ENCODE results near the gene ID2. TPM values are rescaled to one million over a fixed set of nuclear protein-coding genes. Genes with fewer than 3 reads are reported as not detected.

ID2 gene
- total RNA-seq, 3 donors from 2014 or later (not counting 1 experiment from before 2014, with no cell fraction given) = 185 to 209 (median 191) TPM

- no peak overlapping the region for H3K27ac Mint-ChIP-seq
- WGBS (ENCODE audit: insufficient coverage) = 92% methylated on average over 7 of the region's 7 CpGs
- no peaks in the 10 kb centered on the region for H3K4me1 Mint-ChIP-seq
These were observed 18.0 kb downstream of the ID2 start for GRCh38 chr2:8699839-8700238.

GRCh38 chr2:8701681-8702379 is 20.0 kb downstream of the ID2 start:
- no peak overlapping the region for H3K4me3 ChIP-seq (ENCODE audit: low read length)
- WGBS (ENCODE audit: insufficient coverage) = 91% methylated on average over 13 of the region's 16 CpGs
- H3K4me1 Mint-ChIP-seq = no peaks in the 10 kb centered on the region
- no peak overlapping the region for H3K27ac Mint-ChIP-seq
- H3K27ac ChIP-seq (ENCODE audit: low read length) = no peak overlapping the region
- H3K27me3 Mint-ChIP-seq (ENCODE audit: low read depth in 2 of 2) = no peaks in the 10 kb centered on the region
- no peaks in the 10 kb centered on the region for H3K27me3 ChIP-seq (ENCODE audit: control insufficient read depth, insufficient read depth, low read length)
- no peaks in the 10 kb centered on the region for H3K36me3 ChIP-seq (ENCODE audit: control insufficient read depth, insufficient read depth, low read length)
- H3K9me3 ChIP-seq (ENCODE audit: control insufficient read depth, insufficient read depth, low read length) = no peaks in the 10 kb centered on the region
- DNase-seq (no peak), ATAC-seq (no peak)
- no peaks in the 10 kb centered on the region for H3K4me1 ChIP-seq (ENCODE audit: control insufficient read depth, insufficient read depth, low read length)
- no peaks in the 10 kb centered on the region for H3K36me3 Mint-ChIP-seq
- intact Hi-C loops (cut with micrococcal nuclease) = no loop called here
- H3K9me3 Mint-ChIP-seq = no peaks in the 10 kb centered on the region
- no peak for TF ChIP-seq CTCF (IDR thresholded peaks at IDR 0.05)
- H3K4me3 Mint-ChIP-seq = no peak overlapping the region

More at GRCh38 chr2:8699839-8700238, 18.0 kb downstream of the ID2 start:
- H3K9me3 Mint-ChIP-seq = no peaks in the 10 kb centered on the region
- H3K4me3 Mint-ChIP-seq = no peak overlapping the region
- H3K4me1 ChIP-seq (ENCODE audit: control insufficient read depth, insufficient read depth, low read length) = no peaks in the 10 kb centered on the region
- H3K27me3 ChIP-seq (ENCODE audit: control insufficient read depth, insufficient read depth, low read length) = no peaks in the 10 kb centered on the region
- no peaks in the 10 kb centered on the region for H3K36me3 ChIP-seq (ENCODE audit: control insufficient read depth, insufficient read depth, low read length)
- TF ChIP-seq CTCF (IDR thresholded peaks at IDR 0.05) = no peak
- no peaks in the 10 kb centered on the region for H3K27me3 Mint-ChIP-seq (ENCODE audit: low read depth in 2 of 2)
- no peak overlapping the region for H3K4me3 ChIP-seq (ENCODE audit: low read length)
- DNase-seq = no peak
- no peak overlapping the region for H3K27ac ChIP-seq (ENCODE audit: low read length)
- H3K36me3 Mint-ChIP-seq = no peaks in the 10 kb centered on the region
- no peaks in the 10 kb centered on the region for H3K9me3 ChIP-seq (ENCODE audit: control insufficient read depth, insufficient read depth, low read length)
- ATAC-seq = no peak
- intact Hi-C loops (cut with micrococcal nuclease) = no loop called here

GRCh38 chr2:8704906-8705305 is 23.1 kb downstream of the ID2 start:
- Mint-ChIP-seq H3K4me3 (no peak overlapping the region), H3K4me1 (no peaks in the 10 kb centered on the region), H3K27me3 (ENCODE audit: low read depth in 2 of 2) (no peaks in the 10 kb centered on the region), H3K9me3 (no peaks in the 10 kb centered on the region), H3K36me3 (no peaks in the 10 kb centered on the region), H3K27ac (no peak overlapping the region)
- Histone ChIP-seq H3K9me3 (ENCODE audit: control insufficient read depth, insufficient read depth, low read length) (no peaks in the 10 kb centered on the region), H3K27me3 (ENCODE audit: control insufficient read depth, insufficient read depth, low read length) (no peaks in the 10 kb centered on the region), H3K4me1 (ENCODE audit: control insufficient read depth, insufficient read depth, low read length) (no peaks in the 10 kb centered on the region), H3K4me3 (ENCODE audit: low read length) (no peak overlapping the region), H3K27ac (ENCODE audit: low read length) (no peak overlapping the region), H3K36me3 (ENCODE audit: control insufficient read depth, insufficient read depth, low read length) (no peaks in the 10 kb centered on the region)
- ATAC-seq = no peak
- 81% methylated on average over 2 of the region's 3 CpGs for WGBS (ENCODE audit: insufficient coverage)
- TF ChIP-seq CTCF (IDR thresholded peaks at IDR 0.05) = no peak
- DNase-seq = no peak
- intact Hi-C loops (cut with micrococcal nuclease) = no loop called here

- Histone ChIP-seq H3K9me3 (ENCODE audit: control insufficient read depth, insufficient read depth, low read length) (no peaks in the 10 kb centered on the region), H3K4me3 (ENCODE audit: low read length) (no peak overlapping the region), H3K27me3 (ENCODE audit: control insufficient read depth, insufficient read depth, low read length) (no peaks in the 10 kb centered on the region), H3K4me1 (ENCODE audit: control insufficient read depth, insufficient read depth, low read length) (no peaks in the 10 kb centered on the region), H3K27ac (ENCODE audit: low read length) (no peak overlapping the region), H3K36me3 (ENCODE audit: control insufficient read depth, insufficient read depth, low read length) (no peaks in the 10 kb centered on the region)
- H3K27me3 Mint-ChIP-seq (ENCODE audit: low read depth in 2 of 2) = no peaks in the 10 kb centered on the region
- intact Hi-C loops (cut with micrococcal nuclease) = no loop called here
- no peaks in the 10 kb centered on the region for H3K36me3 Mint-ChIP-seq
- no peak overlapping the region for H3K4me3 Mint-ChIP-seq
- H3K27ac Mint-ChIP-seq = no peak overlapping the region
- no peak for TF ChIP-seq CTCF (IDR thresholded peaks at IDR 0.05)
- ATAC-seq (no peak), DNase-seq (no peak)
- 88% methylated on average over 14 of the region's 14 CpGs for WGBS (ENCODE audit: insufficient coverage)
- H3K9me3 Mint-ChIP-seq = no peaks in the 10 kb centered on the region
- no peaks in the 10 kb centered on the region for H3K4me1 Mint-ChIP-seq
These were observed 27.8 kb downstream of the ID2 start for GRCh38 chr2:8709611-8710010.
